ENCODE measurements around the gene SYT1.

- TF ChIP-seq POLR2AphosphoS5 (IDR thresholded peaks at IDR 0.05; ENCODE audit: low read depth, low read length) (no peak), SIN3A (IDR thresholded peaks at IDR 0.05; ENCODE audit: borderline replicate concordance, insufficient read depth, low read length) (no peak), TAF1 (IDR thresholded peaks at IDR 0.05; ENCODE audit: borderline replicate concordance, insufficient read depth, low read length) (no peak), REST (IDR thresholded peaks at IDR 0.05; ENCODE audit: insufficient read depth in 1 of 2, low read depth in 2 of 2, low read length in 2 of 2) (no peak)
Observed at GRCh38 chr12:79482323-79482722, 617.7 kb downstream of the SYT1 start.
